ENCODE results near the gene OR10H2. TPM values are rescaled to one million over a fixed set of nuclear protein-coding genes. Genes with fewer than 3 reads are reported as not detected.

OR10H2 gene
- total RNA-seq, 1 experiment from 2014 or later, result not detected

DNA sequence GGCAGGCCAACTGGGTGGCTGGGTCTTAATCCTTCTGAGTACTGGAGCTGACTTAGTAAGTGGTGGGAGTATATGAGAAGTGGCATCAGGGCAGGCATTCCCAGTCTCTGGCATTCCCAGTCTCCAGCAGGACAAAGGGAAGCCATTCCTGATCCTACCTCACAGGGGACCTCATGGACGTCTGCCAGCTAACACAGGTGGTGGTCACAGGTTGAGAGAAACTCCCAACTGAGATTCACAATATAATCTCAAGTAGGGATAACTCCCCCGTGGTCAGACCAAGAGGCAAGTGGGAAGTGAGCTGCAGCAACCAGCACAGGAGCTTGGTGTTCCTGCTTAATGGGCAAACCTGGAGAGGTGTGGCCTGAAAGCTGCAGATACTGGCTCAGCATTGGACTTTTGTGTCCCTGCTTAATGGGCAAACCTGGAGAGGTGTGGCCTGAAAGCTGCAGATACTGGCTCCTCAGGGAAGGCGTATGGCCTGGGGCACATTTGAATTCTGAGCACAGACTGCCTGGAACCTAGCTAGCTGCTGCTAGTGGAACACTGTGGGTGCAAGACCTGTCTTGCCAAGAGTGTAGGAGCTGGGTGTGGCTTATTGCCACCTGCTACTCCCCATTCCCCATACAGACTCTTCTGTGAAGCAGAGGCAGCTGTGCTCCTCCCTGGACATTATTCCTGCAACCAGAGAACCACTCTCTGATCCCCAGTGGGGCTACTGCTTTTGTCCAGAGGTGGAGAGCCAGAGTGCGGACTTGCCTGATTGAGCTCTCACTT, 25.9 kb upstream of the OR10H2 start:
- no peak overlapping the region for H3K4me3 ChIP-seq (ENCODE audit: low read depth in 2 of 2, low read length in 2 of 2)
- no peak for ATAC-seq
- no peak for DNase-seq (ENCODE audit: low read depth, low spot score)
- H3K9me3 ChIP-seq (ENCODE audit: control insufficient read depth, insufficient read depth, low read depth, low read length), result no peaks in the 10 kb centered on the region
- in situ Hi-C loops (cut with HindIII; ENCODE audit: low pct_unique_long_range_greater_than_20kb, low sequenced_read_pairs), result no loop called here
- intact Hi-C loops (cut with micrococcal nuclease; ENCODE audit: unreplicated experiment), result no loop called here
- H3K4me1 ChIP-seq (ENCODE audit: control insufficient read depth, insufficient read depth, low read length), result no peaks in the 10 kb centered on the region
- no TSS peak for BruUV-seq (replicated peaks)
- ChIA-PET POLR2A (no interaction called here), CTCF (no interaction called here)
- no peaks in the 10 kb centered on the region for H3K36me3 ChIP-seq (ENCODE audit: control insufficient read depth, insufficient read depth, low read length)
- no peak overlapping the region for H3K27ac ChIP-seq (ENCODE audit: low read length)
- no peak for TF ChIP-seq TCF7L2 (IDR thresholded peaks at IDR 0.05; ENCODE audit: low read depth, low read length)
- no peak for TF ChIP-seq POLR2AphosphoS5 (IDR thresholded peaks at IDR 0.05; ENCODE audit: low read depth, low read length)
- TF ChIP-seq SIN3A (IDR thresholded peaks at IDR 0.05; ENCODE audit: borderline replicate concordance, insufficient read depth, low read depth, low read length), result no peak
- TF ChIP-seq, protein P1, sequence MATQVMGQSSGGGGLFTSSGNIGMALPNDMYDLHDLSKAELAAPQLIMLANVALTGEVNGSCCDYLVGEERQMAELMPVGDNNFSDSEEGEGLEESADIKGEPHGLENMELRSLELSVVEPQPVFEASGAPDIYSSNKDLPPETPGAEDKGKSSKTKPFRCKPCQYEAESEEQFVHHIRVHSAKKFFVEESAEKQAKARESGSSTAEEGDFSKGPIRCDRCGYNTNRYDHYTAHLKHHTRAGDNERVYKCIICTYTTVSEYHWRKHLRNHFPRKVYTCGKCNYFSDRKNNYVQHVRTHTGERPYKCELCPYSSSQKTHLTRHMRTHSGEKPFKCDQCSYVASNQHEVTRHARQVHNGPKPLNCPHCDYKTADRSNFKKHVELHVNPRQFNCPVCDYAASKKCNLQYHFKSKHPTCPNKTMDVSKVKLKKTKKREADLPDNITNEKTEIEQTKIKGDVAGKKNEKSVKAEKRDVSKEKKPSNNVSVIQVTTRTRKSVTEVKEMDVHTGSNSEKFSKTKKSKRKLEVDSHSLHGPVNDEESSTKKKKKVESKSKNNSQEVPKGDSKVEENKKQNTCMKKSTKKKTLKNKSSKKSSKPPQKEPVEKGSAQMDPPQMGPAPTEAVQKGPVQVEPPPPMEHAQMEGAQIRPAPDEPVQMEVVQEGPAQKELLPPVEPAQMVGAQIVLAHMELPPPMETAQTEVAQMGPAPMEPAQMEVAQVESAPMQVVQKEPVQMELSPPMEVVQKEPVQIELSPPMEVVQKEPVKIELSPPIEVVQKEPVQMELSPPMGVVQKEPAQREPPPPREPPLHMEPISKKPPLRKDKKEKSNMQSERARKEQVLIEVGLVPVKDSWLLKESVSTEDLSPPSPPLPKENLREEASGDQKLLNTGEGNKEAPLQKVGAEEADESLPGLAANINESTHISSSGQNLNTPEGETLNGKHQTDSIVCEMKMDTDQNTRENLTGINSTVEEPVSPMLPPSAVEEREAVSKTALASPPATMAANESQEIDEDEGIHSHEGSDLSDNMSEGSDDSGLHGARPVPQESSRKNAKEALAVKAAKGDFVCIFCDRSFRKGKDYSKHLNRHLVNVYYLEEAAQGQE (IDR thresholded peaks at IDR 0.05; ENCODE audit: insufficient read depth in 1 of 2, low read depth in 2 of 2, low read length in 1 of 2), result no peak
- no peaks in the 10 kb centered on the region; the same call in 1 of the 2 replicates for H3K27me3 ChIP-seq (ENCODE audit: control insufficient read depth, insufficient read depth, low read length)

DNA sequence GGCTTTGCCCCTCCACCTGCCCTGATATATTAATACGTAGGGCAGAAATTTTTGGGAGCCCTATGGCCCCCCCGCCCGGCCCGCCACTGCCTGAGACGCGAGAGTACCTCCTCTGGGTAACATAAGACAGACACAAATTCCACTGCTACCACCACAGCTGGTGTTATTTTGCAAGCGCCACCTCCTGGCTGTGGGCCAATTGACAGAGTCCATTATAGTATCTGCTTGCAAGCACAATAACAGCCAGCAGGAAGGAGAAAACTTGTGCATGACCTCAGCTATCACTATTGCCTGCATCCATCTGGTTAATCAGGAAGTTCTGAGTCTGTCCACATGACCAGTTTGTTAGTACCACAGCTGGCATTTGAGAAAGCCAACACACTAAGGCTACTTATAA, 25.3 kb upstream of the OR10H2 start:
- no peaks in the 10 kb centered on the region for H3K4me1 ChIP-seq (ENCODE audit: control insufficient read depth, insufficient read depth, low read length)
- H3K36me3 ChIP-seq (ENCODE audit: control insufficient read depth, insufficient read depth, low read length), result no peaks in the 10 kb centered on the region
- H3K4me3 ChIP-seq (ENCODE audit: low read depth in 2 of 2, low read length in 2 of 2), result no peak overlapping the region
- TF ChIP-seq TCF7L2 (IDR thresholded peaks at IDR 0.05; ENCODE audit: low read depth, low read length), result no peak
- TF ChIP-seq, protein P1 (IDR thresholded peaks at IDR 0.05; ENCODE audit: insufficient read depth in 1 of 2, low read depth in 2 of 2, low read length in 1 of 2), result no peak
- ChIA-PET CTCF (no interaction called here), POLR2A (no interaction called here)
- no peaks in the 10 kb centered on the region for H3K9me3 ChIP-seq (ENCODE audit: control insufficient read depth, insufficient read depth, low read depth, low read length)
- no peak overlapping the region for H3K27ac ChIP-seq (ENCODE audit: low read length)
- ATAC-seq (no peak), DNase-seq (ENCODE audit: low read depth, low spot score) (no peak)
- no TSS peak for BruUV-seq (replicated peaks)
- intact Hi-C loops (cut with micrococcal nuclease; ENCODE audit: unreplicated experiment), result no loop called here
- in situ Hi-C loops (cut with HindIII; ENCODE audit: low pct_unique_long_range_greater_than_20kb, low sequenced_read_pairs), result no loop called here
- no peaks in the 10 kb centered on the region; the same call in 1 of the 2 replicates for H3K27me3 ChIP-seq (ENCODE audit: control insufficient read depth, insufficient read depth, low read length)
